ENCODE measurements around the gene RYR3. TPM values are rescaled to one million over a fixed set of nuclear protein-coding genes. Genes with fewer than 3 reads are reported as not detected.

The RYR3 gene
- total RNA-seq, 1 experiment from 2014 or later: not detected

- DNase-seq (ENCODE audit: low read depth): no peak
Measured at GRCh38 chr15:33639978-33640377, 329.2 kb downstream of the RYR3 start.

GRCh38 chr15:33641069-33641468 lies 330.3 kb downstream of the RYR3 start:
- DNase-seq (ENCODE audit: low read depth): no peak

- no peak for DNase-seq (ENCODE audit: low read depth)
Measured at GRCh38 chr15:33644304-33644703, 333.5 kb downstream of the RYR3 start.

- no peak for DNase-seq (ENCODE audit: low read depth)
Measured at GRCh38 chr15:33646744-33647143, 336.0 kb downstream of the RYR3 start.

- DNase-seq (ENCODE audit: low read depth): no peak
Measured at GRCh38 chr15:33649217-33649933, 338.6 kb downstream of the RYR3 start.

- DNase-seq (ENCODE audit: low read depth): peak; percentile 12
Measured at GRCh38 chr15:33654860-33655259, 344.1 kb downstream of the RYR3 start.

- DNase-seq (ENCODE audit: low read depth): no peak
Measured at GRCh38 chr15:33655488-33655887, 344.7 kb downstream of the RYR3 start.

- no peak for DNase-seq (ENCODE audit: low read depth)
Measured at GRCh38 chr15:33656168-33656567, 345.4 kb downstream of the RYR3 start.

GRCh38 chr15:33660151-33660550 lies 349.4 kb downstream of the RYR3 start:
- DNase-seq (ENCODE audit: low read depth): no peak

- no peak for DNase-seq (ENCODE audit: low read depth)
Measured at GRCh38 chr15:33662014-33662413, 351.2 kb downstream of the RYR3 start.

GRCh38 chr15:33664947-33665346 lies 354.2 kb downstream of the RYR3 start:
- DNase-seq (ENCODE audit: low read depth): no peak

- no peak for DNase-seq (ENCODE audit: low read depth)
Measured at GRCh38 chr15:33670567-33670966, 359.8 kb downstream of the RYR3 start.

GRCh38 chr15:33671456-33671855 lies 360.7 kb downstream of the RYR3 start:
- no peak for DNase-seq (ENCODE audit: low read depth)

- peak; percentile 21 for DNase-seq (ENCODE audit: low read depth)
Measured at GRCh38 chr15:33675246-33675645, 364.5 kb downstream of the RYR3 start.

GRCh38 chr15:33677238-33677830 lies 366.6 kb downstream of the RYR3 start:
- DNase-seq (ENCODE audit: low read depth): no peak

- DNase-seq (ENCODE audit: low read depth): no peak
Measured at GRCh38 chr15:33678176-33678575, 367.4 kb downstream of the RYR3 start.

- DNase-seq (ENCODE audit: low read depth): no peak
Measured at GRCh38 chr15:33678602-33679001, 367.8 kb downstream of the RYR3 start.

GRCh38 chr15:33679061-33679460 lies 368.3 kb downstream of the RYR3 start:
- DNase-seq (ENCODE audit: low read depth): no peak

GRCh38 chr15:33680336-33680735 lies 369.6 kb downstream of the RYR3 start:
- no peak for DNase-seq (ENCODE audit: low read depth)

GRCh38 chr15:33693166-33693800 lies 382.5 kb downstream of the RYR3 start:
- no peak for DNase-seq (ENCODE audit: low read depth)

- DNase-seq (ENCODE audit: low read depth): no peak
Measured at GRCh38 chr15:33698126-33698525, 387.4 kb downstream of the RYR3 start.

GRCh38 chr15:33699145-33699544 lies 388.4 kb downstream of the RYR3 start:
- no peak for DNase-seq (ENCODE audit: low read depth)
